Skin of body (tissue), 2 donors: ENCODE data around the gene RITA1. TPM values are rescaled to one million over a fixed set of nuclear protein-coding genes. Genes with fewer than 3 reads are reported as not detected.
"Not testable (repeated sequence)": the region's sequence is repeated elsewhere in the genome, so short reads cannot be mapped to it uniquely, and the experiment has no call there.

Experiments
- DNase-seq: peaks from one replicate; lab custom pipeline; 2025; lab: John Stamatoyannopoulos, UW
- total RNA-seq: library from RNA; depleted of rRNA; stranded (reverse); fragments of >200 nt; gene quantifications from one replicate; pipeline ENCODE4 v1.2.3, GENCODE V29; 2014

Gene RITA1, protein sequence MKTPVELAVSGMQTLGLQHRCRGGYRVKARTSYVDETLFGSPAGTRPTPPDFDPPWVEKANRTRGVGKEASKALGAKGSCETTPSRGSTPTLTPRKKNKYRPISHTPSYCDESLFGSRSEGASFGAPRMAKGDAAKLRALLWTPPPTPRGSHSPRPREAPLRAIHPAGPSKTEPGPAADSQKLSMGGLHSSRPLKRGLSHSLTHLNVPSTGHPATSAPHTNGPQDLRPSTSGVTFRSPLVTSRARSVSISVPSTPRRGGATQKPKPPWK
- total RNA-seq = 5.3 TPM

DNA sequence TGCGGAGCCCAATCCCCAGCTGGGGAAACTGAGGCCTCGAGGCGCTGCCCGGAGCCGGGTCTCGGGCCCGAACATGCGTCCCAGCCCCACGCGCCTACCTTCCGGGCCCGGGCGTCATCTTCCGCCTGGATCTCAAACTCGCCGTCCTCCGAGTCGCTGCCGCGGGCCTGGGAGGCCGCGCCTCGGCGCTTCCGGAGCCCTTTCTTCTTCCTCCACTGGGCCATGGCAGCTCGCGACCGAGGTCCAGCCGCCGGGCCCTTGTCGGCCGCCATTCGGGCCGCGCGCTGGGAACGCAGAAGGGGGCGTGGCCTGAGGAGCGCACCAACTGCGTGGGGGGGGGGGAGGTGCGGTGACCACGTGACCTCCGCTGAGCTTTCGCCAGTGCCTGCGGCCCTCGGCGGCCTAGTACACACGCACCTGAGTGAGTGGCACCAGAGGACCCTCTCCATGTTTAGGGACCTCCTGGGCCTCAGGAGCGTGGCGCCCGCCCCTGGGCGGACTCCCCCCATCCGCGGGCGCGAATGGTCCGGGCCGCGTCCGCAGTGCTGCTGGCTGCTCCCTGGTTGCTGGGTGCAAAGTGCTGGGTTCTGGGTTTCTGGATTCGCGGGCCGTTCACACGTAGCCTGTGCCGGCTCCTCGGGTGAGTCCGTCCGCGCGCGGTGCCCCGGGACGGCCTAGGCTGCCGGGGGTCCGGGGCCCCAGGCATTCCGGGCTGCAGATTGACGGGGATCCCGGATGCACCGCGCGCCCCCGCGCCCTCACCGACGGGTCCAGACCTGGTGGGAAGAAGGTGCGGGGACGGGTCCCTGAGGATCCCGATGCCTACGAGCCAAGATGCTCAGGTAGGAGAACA, at the start of gene RITA1, which contains the start of gene DDX54:
TSS of gene RITA1 (plus strand) at position 542 of the 853 bp plus-strand sequence. CDS start 1,026 bp downstream, outside the sequence.
TSS of gene DDX54 (minus strand) at position 299 of the 853 bp plus-strand sequence. CDS start at position 272, 27 bp downstream.
- DNase-seq = peak; percentile 87

DNA sequence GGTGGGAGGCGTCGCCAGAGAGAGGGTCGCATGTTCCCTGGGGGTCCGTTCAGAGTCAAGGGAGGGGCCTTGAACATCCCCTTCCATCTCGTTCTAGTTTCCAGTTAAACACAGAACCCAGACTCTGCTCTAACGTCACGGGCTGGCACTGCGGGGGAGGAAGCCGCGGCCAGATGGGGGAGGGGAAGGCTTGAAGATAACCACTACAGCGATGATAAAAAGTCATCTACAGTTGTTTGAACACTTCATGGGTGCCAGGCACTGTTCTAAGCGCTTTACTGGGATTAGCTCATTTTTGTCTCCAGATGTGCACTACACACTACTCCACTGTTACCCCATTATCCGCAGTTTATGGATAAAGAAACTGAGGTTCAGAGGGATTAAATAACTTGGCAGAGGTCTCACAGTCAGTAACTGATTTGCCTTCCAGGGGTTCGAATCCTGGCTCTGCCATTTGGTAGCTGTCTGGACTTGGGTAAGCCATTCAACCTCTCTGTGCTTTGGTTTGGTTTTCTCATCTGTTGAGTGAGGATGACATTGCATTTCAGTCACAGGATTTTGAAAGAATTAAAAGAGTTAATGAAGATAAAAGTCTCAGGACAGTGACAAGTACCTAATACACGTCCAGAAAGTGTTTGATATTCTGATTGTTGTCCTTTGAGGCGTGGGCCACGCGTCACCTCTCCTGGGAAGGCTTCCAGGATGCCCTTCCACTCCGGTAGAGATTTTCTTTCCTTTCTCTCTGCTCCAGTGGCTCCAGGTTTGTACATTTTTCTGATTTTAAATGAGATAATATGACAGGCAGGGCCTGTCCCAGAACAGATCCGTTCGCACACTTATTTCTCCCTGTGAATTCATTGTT, 49.2 kb upstream of the RITA1 start:
- DNase-seq = no peak

DNA sequence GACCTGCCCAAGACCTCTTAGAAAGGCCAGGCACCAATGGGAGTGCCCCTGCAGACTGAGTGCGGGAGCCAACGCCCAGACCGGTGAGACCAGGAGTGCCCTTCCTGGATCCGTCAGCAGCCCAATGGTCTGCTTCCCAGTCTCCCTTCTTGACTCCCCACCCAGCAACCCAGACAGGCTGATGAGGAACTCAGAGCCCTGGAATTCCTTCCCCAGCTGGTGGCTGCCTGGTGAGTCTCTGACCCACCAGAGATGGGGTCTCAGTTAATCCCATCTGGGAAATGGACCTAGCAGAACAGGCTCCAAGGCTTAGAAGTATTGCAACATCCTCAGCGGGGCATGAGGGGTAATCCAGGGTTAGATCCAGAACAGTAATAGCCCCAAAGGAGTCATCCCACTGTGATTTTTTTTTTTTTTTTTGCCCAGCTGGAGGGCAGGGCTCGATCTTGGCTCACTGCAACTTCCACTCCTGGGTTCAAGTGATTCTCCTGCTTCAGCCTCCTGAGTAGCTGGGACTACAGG, 48.5 kb upstream of the RITA1 start:
- no peak for DNase-seq

GRCh38 chr12:113137861-113138783, 47.4 kb upstream of the RITA1 start:
- DNase-seq = no peak

DNA sequence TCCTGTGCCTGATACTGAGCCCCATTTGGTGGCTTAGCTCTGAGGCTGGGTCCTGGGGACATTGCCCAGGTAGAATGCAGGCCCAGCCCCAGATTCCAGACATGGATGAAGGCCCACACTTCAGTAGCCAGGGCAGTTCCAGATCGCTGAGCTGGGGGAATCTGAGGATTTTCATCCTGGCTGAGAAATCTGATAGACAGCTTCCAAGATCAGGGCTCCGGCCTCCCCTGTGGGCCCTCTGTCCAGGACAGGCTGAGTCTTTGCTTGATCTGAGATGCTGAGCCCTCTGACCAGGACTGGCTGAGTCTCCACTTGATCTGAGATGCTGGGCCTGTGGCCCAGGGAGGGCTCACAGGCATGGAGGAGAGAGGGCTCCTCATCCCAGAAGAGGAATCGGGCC, 46.7 kb upstream of the RITA1 start:
- no peak for DNase-seq

- no peak for DNase-seq
Observed at GRCh38 chr12:113140706-113141105, 44.8 kb upstream of the RITA1 start.

DNA sequence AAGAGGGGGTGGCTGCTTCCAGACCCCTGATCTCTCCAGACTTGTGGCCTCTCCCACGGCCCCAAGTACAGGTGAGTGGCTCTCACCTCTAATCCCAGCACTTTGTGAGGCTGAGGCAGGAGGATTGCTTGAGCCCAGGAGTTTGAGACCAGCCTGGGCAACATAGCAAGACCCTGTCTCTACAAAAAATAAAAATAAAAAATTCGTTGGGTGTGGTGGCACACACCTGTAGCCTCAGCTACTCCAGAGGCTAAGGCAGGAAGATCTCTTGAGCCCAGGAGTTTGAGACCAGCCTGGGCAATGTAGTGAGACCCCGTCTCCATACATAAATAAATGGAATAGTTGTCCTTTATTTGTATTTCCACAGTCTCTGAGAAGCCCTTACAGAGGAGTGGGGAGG, 43.8 kb upstream of the RITA1 start:
- DNase-seq = not testable (repeated sequence)

GRCh38 chr12:113142173-113142885, 43.2 kb upstream of the RITA1 start:
- DNase-seq = no peak

DNA sequence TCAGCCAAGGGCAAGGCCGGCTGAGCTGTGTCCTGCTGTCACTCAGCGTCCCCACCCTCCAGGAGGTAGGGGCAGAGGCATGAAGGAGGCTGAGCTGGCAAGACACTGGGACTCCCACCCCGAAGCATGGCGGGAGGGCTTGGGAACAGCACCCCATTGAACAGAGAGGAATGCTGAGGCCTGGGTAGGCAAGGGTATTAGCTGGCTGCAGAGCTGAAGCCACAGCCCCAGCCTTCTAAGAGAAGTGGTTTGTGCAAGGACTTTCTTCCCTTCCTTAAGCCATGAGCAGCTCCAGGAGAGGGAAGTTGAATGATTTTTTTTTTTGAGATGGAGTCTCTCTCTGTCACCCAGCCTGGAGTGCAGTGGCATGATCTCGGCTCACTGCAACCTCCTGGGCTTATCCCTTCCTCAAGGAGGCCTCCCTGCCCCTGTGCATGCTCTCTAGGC, 42.6 kb upstream of the RITA1 start:
- no peak for DNase-seq

DNA sequence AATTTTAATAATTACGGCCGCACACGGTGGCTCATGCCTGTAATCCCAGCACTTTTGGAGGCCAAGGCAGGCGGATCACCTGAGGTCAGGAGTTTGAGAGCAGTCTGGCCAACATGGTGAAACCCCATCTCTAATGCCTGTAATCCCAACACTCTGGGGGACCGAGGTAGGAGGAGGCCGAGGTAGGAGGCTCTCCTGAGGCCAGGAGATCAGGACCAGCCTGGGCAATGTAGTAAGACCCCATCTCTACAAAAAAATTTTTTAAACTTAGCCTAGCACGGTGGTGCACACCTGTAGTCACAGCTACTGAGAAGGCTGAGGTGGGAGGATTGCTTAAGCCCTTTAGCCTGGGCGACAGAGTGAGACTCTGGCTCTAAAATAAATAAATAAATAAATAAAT, 41.6 kb upstream of the RITA1 start:
- DNase-seq = no peak

DNA sequence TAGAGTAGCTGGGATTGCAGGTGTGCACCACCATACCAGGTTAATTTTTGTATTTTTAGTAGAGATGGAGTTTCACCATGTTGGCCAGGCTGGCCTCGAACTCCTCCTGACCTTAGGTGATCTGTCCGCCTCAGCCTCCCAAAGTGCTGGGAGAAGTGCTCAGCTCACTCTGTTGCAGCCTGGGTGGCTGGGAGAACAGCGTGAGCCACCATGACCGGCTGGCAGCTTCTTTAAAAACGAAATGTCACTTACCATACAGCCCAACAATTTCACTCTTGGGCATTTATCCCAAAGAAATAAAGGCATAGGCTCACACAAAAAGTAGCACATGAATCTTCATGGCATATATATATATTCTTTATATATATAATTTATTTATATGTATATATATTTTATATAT, 40.7 kb upstream of the RITA1 start:
- no peak for DNase-seq

GRCh38 chr12:113145720-113146551, 39.6 kb upstream of the RITA1 start:
- DNase-seq = no peak

GRCh38 chr12:113146999-113147398, 38.5 kb upstream of the RITA1 start:
- DNase-seq = no peak

- DNase-seq = peak; percentile 81
Observed at GRCh38 chr12:113149361-113150150, 36.0 kb upstream of the RITA1 start, which contains the start of gene CFAP73. Gene CFAP73 (plus strand): TSS chr12:113149724. CDS start chr12:113149858, 134 bp downstream.

DNA sequence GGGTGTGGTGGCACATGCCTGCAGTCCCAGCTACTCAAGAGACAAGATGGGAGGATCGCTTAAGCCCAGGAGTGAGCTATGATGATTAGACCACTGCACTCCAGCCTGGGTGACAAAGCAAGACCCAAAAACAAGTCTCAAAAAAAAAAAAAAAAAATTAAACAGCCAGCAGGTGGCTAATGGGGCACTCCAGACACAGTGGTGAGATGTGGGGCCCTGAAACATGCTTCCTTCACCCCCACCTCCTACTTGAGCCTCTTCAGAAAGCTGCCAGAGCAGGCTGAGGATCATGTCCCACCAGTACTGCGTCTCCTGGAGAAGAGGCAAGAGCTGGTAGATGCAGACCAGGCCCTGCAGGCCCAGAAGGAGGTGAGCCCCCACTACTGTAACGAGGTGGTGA, 33.9 kb upstream of the RITA1 start:
- no peak for DNase-seq

GRCh38 chr12:113152196-113152834, 33.2 kb upstream of the RITA1 start:
- DNase-seq = no peak
